GM19238 (cell line): ENCODE data around the gene CYP39A1.

Experiments used
- DNase-seq: peaks from one replicate; pipeline ENCODE4 v3.0.0; 2011; ENCODE audit warnings: low spot score; ENCODE audit not compliant: insufficient read length

Gene CYP39A1

GRCh38 chr6:46592046-46592445 lies 60.6 kb downstream of the CYP39A1 start:
- no peak for DNase-seq

GRCh38 chr6:46590765-46591164 lies 61.9 kb downstream of the CYP39A1 start:
- DNase-seq: no peak

- DNase-seq: no peak
Observed at GRCh38 chr6:46586906-46587305, 65.7 kb downstream of the CYP39A1 start.

- DNase-seq: no peak
Observed at GRCh38 chr6:46584586-46584985, 68.0 kb downstream of the CYP39A1 start.

- no peak for DNase-seq
Observed at GRCh38 chr6:46583721-46584120, 68.9 kb downstream of the CYP39A1 start.

- DNase-seq: no peak
Observed at GRCh38 chr6:46583081-46583480, 69.5 kb downstream of the CYP39A1 start.

GRCh38 chr6:46581459-46582177 lies 71.0 kb downstream of the CYP39A1 start:
- no peak for DNase-seq

GRCh38 chr6:46575530-46575929 lies 77.1 kb downstream of the CYP39A1 start:
- no peak for DNase-seq

GRCh38 chr6:46573140-46573539 lies 79.5 kb downstream of the CYP39A1 start:
- no peak for DNase-seq

- no peak for DNase-seq
Observed at GRCh38 chr6:46565531-46565930, 87.1 kb downstream of the CYP39A1 start.

GRCh38 chr6:46563924-46564323 lies 88.7 kb downstream of the CYP39A1 start:
- DNase-seq: no peak

- DNase-seq: no peak
Observed at GRCh38 chr6:46556053-46556452, 96.6 kb downstream of the CYP39A1 start.

- no peak for DNase-seq
Observed at GRCh38 chr6:46555129-46555528, 97.5 kb downstream of the CYP39A1 start.

GRCh38 chr6:46549155-46549554 lies 103.5 kb downstream of the CYP39A1 start:
- no peak for DNase-seq

GRCh38 chr6:46541556-46541955 lies 111.1 kb downstream of the CYP39A1 start:
- no peak for DNase-seq

- DNase-seq: no peak
Observed at GRCh38 chr6:46539866-46540265, 112.8 kb downstream of the CYP39A1 start.

GRCh38 chr6:46538800-46539480 lies 113.7 kb downstream of the CYP39A1 start:
- no peak for DNase-seq

GRCh38 chr6:46530896-46531295 lies 121.7 kb downstream of the CYP39A1 start:
- no peak for DNase-seq

- no peak for DNase-seq
Observed at GRCh38 chr6:46528961-46529750, 123.5 kb downstream of the CYP39A1 start.

- DNase-seq: no peak
Observed at GRCh38 chr6:46526607-46527006, 126.0 kb downstream of the CYP39A1 start.

GRCh38 chr6:46525583-46525982 lies 127.0 kb downstream of the CYP39A1 start:
- no peak for DNase-seq

GRCh38 chr6:46521464-46521971 lies 131.1 kb downstream of the CYP39A1 start:
- no peak for DNase-seq
